Measurements from ENCODE around the gene ANP32B.

- TF ChIP-seq TAF1 (IDR thresholded peaks at IDR 0.05; ENCODE audit: borderline replicate concordance, low read depth, low read length), result no peak
- TF ChIP-seq POLR2A (IDR thresholded peaks at IDR 0.05; ENCODE audit: low read depth, low read length), result no peak
- no peak for TF ChIP-seq POLR2AphosphoS5 (IDR thresholded peaks at IDR 0.05; ENCODE audit: low read depth, low read length)
Measured at GRCh38 chr9:98022447-98022846, 39.3 kb downstream of the ANP32B start.
